CD14-positive monocyte (primary cell): ENCODE results near the gene HMGXB4. TPM values are rescaled to one million over a fixed set of nuclear protein-coding genes. Genes with fewer than 3 reads are reported as not detected.
A peak's percentile ranks its signal among the peaks of the same experiment; 100 is the strongest.

Source experiments
- DNase-seq, 3 donors: peaks; one replicate each; pipeline ENCODE4 v3.0.0-alpha.2; 2011 to 2022
- H2AFZ ChIP-seq: 2 replicates; pipeline ENCODE4 v1.6.0; 2012; ENCODE audit warnings: mild to moderate bottlenecking, low read depth, low read length, inconsistent platforms; ENCODE audit not compliant: insufficient read depth, poor library complexity, severe bottlenecking
- H3K27ac ChIP-seq, 2 donors: 1 replicate in 1 of 2; 2 replicates in 1 of 2; pipeline ENCODE4 v1.5.1; 2012 to 2013; ENCODE audit warnings: low read length in 2 of 2, control low read depth in 1 of 2, inconsistent platforms in 1 of 2, low read depth in 1 of 2, mild to moderate bottlenecking in 1 of 2
- H3K27me3 ChIP-seq, 2 donors: one replicate each; pipeline versions ENCODE4 v1.6.0 to v1.6.1; 2011 to 2013; ENCODE audit warnings: low read length in 2 of 2; ENCODE audit not compliant: control insufficient read depth in 2 of 2, insufficient read depth in 2 of 2
- H3K36me3 ChIP-seq, 2 donors: replicated peaks in 1 of 2; 1 replicate in 1 of 2; 2 replicates in 1 of 2; pipeline versions ENCODE4 v1.5.1 to v1.6.1; 2012 to 2013; ENCODE audit warnings: low read length in 2 of 2, control low read depth in 1 of 2, inconsistent platforms in 1 of 2, mild to moderate bottlenecking in 1 of 2; ENCODE audit not compliant: insufficient read depth in 2 of 2, control insufficient read depth in 1 of 2
- H3K4me1 ChIP-seq, 2 donors: 1 replicate in 1 of 2; 2 replicates in 1 of 2; pipeline versions ENCODE4 v1.5.1 to v1.6.1; 2012 to 2013; ENCODE audit warnings: low read length in 2 of 2, control low read depth in 1 of 2, inconsistent platforms in 1 of 2, mild to moderate bottlenecking in 1 of 2, moderate library complexity in 1 of 2; ENCODE audit not compliant: insufficient read depth in 2 of 2, control insufficient read depth in 1 of 2
- H3K4me2 ChIP-seq: replicated peaks from 2 replicates; pipeline ENCODE3; 2012; ENCODE audit warnings: low read length, moderate library complexity, mild to moderate bottlenecking; ENCODE audit not compliant: poor library complexity, severe bottlenecking; ENCODE audit errors: extremely low read depth
- H3K4me3 ChIP-seq, 3 experiments: fragments of 200-600 bp in 1 of 3; sonication (generic) in 1 of 3; replicated peaks in 1 of 3; 1 replicate in 2 of 3; 2 replicates in 1 of 3; pipeline ENCODE4 v1.5.1; 2011 to 2013; ENCODE audit warnings: low read length in 3 of 3, mild to moderate bottlenecking in 3 of 3, control low read depth in 2 of 3, low read depth in 2 of 3, inconsistent platforms in 1 of 3, moderate library complexity in 1 of 3
- H3K79me2 ChIP-seq: 2 replicates; pipeline ENCODE4 v1.6.0; 2012; ENCODE audit warnings: mild to moderate bottlenecking, control low read depth, inconsistent platforms, low read length, moderate library complexity; ENCODE audit not compliant: insufficient read depth
- H3K9ac ChIP-seq: 2 replicates; pipeline ENCODE4 v1.6.0; 2017; ENCODE audit warnings: low read length, mild to moderate bottlenecking; ENCODE audit not compliant: insufficient read depth, poor library complexity, severe bottlenecking
- H3K9me3 ChIP-seq, 2 donors: replicated peaks in 1 of 2; 1 replicate in 1 of 2; 2 replicates in 1 of 2; pipeline versions ENCODE4 v1.5.1 to v1.6.1; 2012 to 2013; ENCODE audit warnings: low read length in 2 of 2, control low read depth in 1 of 2; ENCODE audit not compliant: control insufficient read depth in 1 of 2, insufficient read depth in 1 of 2
- H4K20me1 ChIP-seq: 2 replicates; pipeline ENCODE4 v1.6.0; 2012; ENCODE audit warnings: mild to moderate bottlenecking, low read length, control low read depth, moderate library complexity; ENCODE audit not compliant: insufficient read depth
- H3K27ac Mint-ChIP-seq, 7 donors: one replicate each; pipeline ENCODE4 v1.8.0; 2020; ENCODE audit warnings: mild to moderate bottlenecking in 7 of 7, mixed read lengths in 7 of 7, moderate library complexity in 6 of 7, inconsistent platforms in 2 of 7
- H3K27me3 Mint-ChIP-seq, 3 donors: one replicate each; pipeline ENCODE4 v1.8.0; 2021 to 2022; ENCODE audit warnings: low read depth in 3 of 3, mild to moderate bottlenecking in 3 of 3, mixed read lengths in 3 of 3, moderate library complexity in 3 of 3, inconsistent platforms in 1 of 3
- H3K36me3 Mint-ChIP-seq, 2 donors: one replicate each; pipeline ENCODE4 v1.8.0; 2020; ENCODE audit warnings: mixed read lengths in 2 of 2, inconsistent platforms in 1 of 2, mild to moderate bottlenecking in 1 of 2
- H3K4me1 Mint-ChIP-seq: one replicate; pipeline ENCODE4 v1.8.0; 2020; ENCODE audit warnings: mild to moderate bottlenecking, mixed read lengths
- H3K4me3 Mint-ChIP-seq, 2 donors: one replicate each; pipeline ENCODE4 v1.8.0; 2020; ENCODE audit warnings: mild to moderate bottlenecking in 2 of 2, mixed read lengths in 2 of 2, moderate library complexity in 1 of 2
- H3K9me3 Mint-ChIP-seq, 7 donors: one replicate each; pipeline ENCODE4 v1.8.0; 2020 to 2022; ENCODE audit warnings: mixed read lengths in 7 of 7, mild to moderate bottlenecking in 6 of 7, moderate library complexity in 6 of 7, inconsistent platforms in 2 of 7
- WGBS: methylation state at CpG from one replicate; pipeline ENCODE4 v1.1.5; 2013; ENCODE audit warnings: missing lambda C conversion rate; ENCODE audit not compliant: insufficient coverage; 5-methylcytosine and 5-hydroxymethylcytosine counted together
- intact Hi-C, 2 donors: fragments of 100-400 bp; cut with micrococcal nuclease; formaldehyde crosslinking; loops; one replicate each; pipeline versions ENCODE4 v1.15.0 to v1.15.1; 2023
- polyA plus RNA-seq, 3 donors: library from polyadenylated mRNA; depleted of rRNA in 1 of 3; unstranded in 2 of 3; stranded (reverse) in 1 of 3; fragments of 300-500 nt in 2 of 3; fragments of >200 nt in 1 of 3; fragmentation: Illumina TruSeq in 2 of 3; gene quantifications; 1 replicate in 2 of 3; 2 replicates in 1 of 3; pipeline ENCODE4 v1.2.3, GENCODE V29; 2012 to 2021
- TF ChIP-seq, protein P1 (sequence below): fragments of 200-600 bp; IDR thresholded peaks from one replicate; pipeline ENCODE4 v1.8.0; 2022; ENCODE audit warnings: antibody characterized with exemption, mild to moderate bottlenecking

Gene HMGXB4
- polyA plus RNA-seq, 3 donors = 6.3 to 11.4 (median 8.1) TPM

DNA sequence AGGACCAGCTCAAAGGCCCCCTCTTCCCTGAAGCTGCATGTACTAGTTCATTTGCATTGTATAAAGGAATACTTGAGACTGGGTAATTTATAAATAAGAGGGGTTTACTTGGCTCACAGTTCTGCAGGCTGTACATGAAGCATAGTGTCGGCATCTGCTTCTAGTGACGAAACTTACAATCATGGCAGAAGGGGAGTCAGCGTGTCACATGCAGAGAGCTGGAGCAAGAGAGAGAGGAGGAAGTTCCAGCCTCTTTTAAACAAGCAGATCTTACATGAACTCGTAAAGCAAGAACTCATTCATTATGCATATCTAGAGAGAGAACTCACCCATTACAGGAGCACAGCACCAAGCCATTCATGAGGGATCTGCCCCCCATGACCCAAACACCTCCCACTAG is 7.1 kb upstream of the HMGXB4 start:
- intact Hi-C loops = no loop called here

DNA sequence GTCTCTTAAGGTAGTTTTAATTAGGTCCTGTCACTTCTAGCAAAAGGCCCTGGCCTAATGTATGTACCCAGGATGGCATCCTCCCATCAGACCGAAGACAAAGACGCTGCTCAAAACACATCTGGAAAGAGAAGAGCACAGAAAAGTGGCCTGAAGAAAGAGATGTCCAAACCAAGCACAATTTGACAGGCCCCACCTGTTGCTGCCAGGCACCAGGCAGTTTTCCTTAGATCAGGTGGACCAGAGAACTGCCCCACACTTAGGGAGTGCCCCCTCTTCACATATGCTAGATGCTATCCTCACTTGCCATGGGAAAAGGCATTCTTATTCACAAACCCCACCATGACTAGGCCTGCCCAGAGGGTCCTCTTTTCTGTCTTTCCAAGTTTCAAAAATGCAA is 3.3 kb upstream of the HMGXB4 start:
- no peaks in the 10 kb centered on the region for H4K20me1 ChIP-seq
- no peak overlapping the region for H3K4me3 ChIP-seq
- TF ChIP-seq, protein P1, sequence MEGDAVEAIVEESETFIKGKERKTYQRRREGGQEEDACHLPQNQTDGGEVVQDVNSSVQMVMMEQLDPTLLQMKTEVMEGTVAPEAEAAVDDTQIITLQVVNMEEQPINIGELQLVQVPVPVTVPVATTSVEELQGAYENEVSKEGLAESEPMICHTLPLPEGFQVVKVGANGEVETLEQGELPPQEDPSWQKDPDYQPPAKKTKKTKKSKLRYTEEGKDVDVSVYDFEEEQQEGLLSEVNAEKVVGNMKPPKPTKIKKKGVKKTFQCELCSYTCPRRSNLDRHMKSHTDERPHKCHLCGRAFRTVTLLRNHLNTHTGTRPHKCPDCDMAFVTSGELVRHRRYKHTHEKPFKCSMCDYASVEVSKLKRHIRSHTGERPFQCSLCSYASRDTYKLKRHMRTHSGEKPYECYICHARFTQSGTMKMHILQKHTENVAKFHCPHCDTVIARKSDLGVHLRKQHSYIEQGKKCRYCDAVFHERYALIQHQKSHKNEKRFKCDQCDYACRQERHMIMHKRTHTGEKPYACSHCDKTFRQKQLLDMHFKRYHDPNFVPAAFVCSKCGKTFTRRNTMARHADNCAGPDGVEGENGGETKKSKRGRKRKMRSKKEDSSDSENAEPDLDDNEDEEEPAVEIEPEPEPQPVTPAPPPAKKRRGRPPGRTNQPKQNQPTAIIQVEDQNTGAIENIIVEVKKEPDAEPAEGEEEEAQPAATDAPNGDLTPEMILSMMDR = no peak
- no peaks in the 10 kb centered on the region for H3K36me3 Mint-ChIP-seq
- H3K27me3 ChIP-seq = no peaks in the 10 kb centered on the region
- H3K4me2 ChIP-seq = no peak overlapping the region
- H3K36me3 ChIP-seq = no peaks in the 10 kb centered on the region
- H3K27me3 Mint-ChIP-seq = peaks cover 0 to 5% (median 4%) of the 10 kb centered on the region in 3 donors
- H2AFZ ChIP-seq = no peak overlapping the region
- H3K4me3 Mint-ChIP-seq = no peak overlapping the region
- intact Hi-C loops = no loop called here
- peaks cover 14 to 16% of the 10 kb centered on the region in 2 donors for H3K4me1 ChIP-seq
- H3K27ac ChIP-seq = no peak overlapping the region
- no peak overlapping the region for H3K9ac ChIP-seq
- no peak for DNase-seq
- no peaks in the 10 kb centered on the region for H3K9me3 ChIP-seq
- peaks cover 16% of the 10 kb centered on the region for H3K79me2 ChIP-seq
- peaks cover 19% of the 10 kb centered on the region for H3K4me1 Mint-ChIP-seq
- H3K9me3 Mint-ChIP-seq = peaks cover 0 to 7% (median 2%) of the 10 kb centered on the region in 7 donors
- 94% methylated on average over 2 of the region's 2 CpGs for WGBS
- no peak overlapping the region for H3K27ac Mint-ChIP-seq

More for the DNA sequence above, 7.1 kb upstream of the HMGXB4 start:
- Mint-ChIP-seq H3K4me1 (peaks cover 3% of the 10 kb centered on the region), H3K27ac (peak overlapping the region in 1 of 7 donors; percentile 29), H3K4me3 (no peak overlapping the region), H3K27me3 (peaks cover 0 to 12% (median 0%) of the 10 kb centered on the region in 3 donors), H3K36me3 (no peaks in the 10 kb centered on the region), H3K9me3 (peaks cover 0 to 7% (median 3%) of the 10 kb centered on the region in 7 donors)
- H3K79me2 ChIP-seq = no peaks in the 10 kb centered on the region
- no peaks in the 10 kb centered on the region for H3K36me3 ChIP-seq
- no peaks in the 10 kb centered on the region for H3K9me3 ChIP-seq
- no peak overlapping the region for H3K9ac ChIP-seq
- no peaks in the 10 kb centered on the region for H3K27me3 ChIP-seq
- H3K4me3 ChIP-seq = no peak overlapping the region
- 47% methylated on average over 3 of the region's 4 CpGs for WGBS
- H3K4me1 ChIP-seq = no peaks in the 10 kb centered on the region
- H4K20me1 ChIP-seq = no peaks in the 10 kb centered on the region
- peak overlapping the region; percentile 29 for H2AFZ ChIP-seq
- DNase-seq = no peak
- H3K27ac ChIP-seq = no peak overlapping the region
- TF ChIP-seq, protein P1 = no peak
- H3K4me2 ChIP-seq = no peak overlapping the region
